ENCODE measurements around the gene ZNF385B.

GRCh38 chr2:179533875-179534274, 327.5 kb downstream of the ZNF385B start:
- TF ChIP-seq POLR2AphosphoS5 (IDR thresholded peaks at IDR 0.05; ENCODE audit: low read depth) (no peak), REST (IDR thresholded peaks at IDR 0.05; ENCODE audit: insufficient replicate concordance, low read depth) (no peak), SPI1 (IDR thresholded peaks at IDR 0.05; ENCODE audit: borderline replicate concordance, low read depth) (no peak), GABPA (IDR thresholded peaks at IDR 0.05; ENCODE audit: low read depth) (no peak)
- TF ChIP-seq, protein P1, sequence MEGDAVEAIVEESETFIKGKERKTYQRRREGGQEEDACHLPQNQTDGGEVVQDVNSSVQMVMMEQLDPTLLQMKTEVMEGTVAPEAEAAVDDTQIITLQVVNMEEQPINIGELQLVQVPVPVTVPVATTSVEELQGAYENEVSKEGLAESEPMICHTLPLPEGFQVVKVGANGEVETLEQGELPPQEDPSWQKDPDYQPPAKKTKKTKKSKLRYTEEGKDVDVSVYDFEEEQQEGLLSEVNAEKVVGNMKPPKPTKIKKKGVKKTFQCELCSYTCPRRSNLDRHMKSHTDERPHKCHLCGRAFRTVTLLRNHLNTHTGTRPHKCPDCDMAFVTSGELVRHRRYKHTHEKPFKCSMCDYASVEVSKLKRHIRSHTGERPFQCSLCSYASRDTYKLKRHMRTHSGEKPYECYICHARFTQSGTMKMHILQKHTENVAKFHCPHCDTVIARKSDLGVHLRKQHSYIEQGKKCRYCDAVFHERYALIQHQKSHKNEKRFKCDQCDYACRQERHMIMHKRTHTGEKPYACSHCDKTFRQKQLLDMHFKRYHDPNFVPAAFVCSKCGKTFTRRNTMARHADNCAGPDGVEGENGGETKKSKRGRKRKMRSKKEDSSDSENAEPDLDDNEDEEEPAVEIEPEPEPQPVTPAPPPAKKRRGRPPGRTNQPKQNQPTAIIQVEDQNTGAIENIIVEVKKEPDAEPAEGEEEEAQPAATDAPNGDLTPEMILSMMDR (IDR thresholded peaks at IDR 0.05; ENCODE audit: insufficient read depth, low read length) = no peak
